ENCODE data around the gene HACD3. TPM values are rescaled to one million over a fixed set of nuclear protein-coding genes. Genes with fewer than 3 reads are reported as not detected.

Gene HACD3
- total and polyA plus RNA-seq, 2 of the 13 experiments (the other 11 are each of a cell fraction or from before 2014, with no cell fraction given): 73.6 to 161 TPM

- TF ChIP-seq KDM4B (CRISPR knock-in tag; IDR thresholded peaks at IDR 0.05) (no peak; the same call in 1 of the 2 replicates), ARNT (IDR thresholded peaks at IDR 0.05) (no peak), ZNF605 (CRISPR knock-in tag; IDR thresholded peaks at IDR 0.05) (peak; percentile 96), ZNF24 (IDR thresholded peaks at IDR 0.05) (no peak), PRMT3 (CRISPR knock-in tag; IDR thresholded peaks at IDR 0.05; ENCODE audit: borderline replicate concordance, low read depth) (no peak), ZNF232 (CRISPR knock-in tag; IDR thresholded peaks at IDR 0.05; ENCODE audit: borderline replicate concordance) (peak; percentile 71; the same call in 1 of the 2 replicates), MLLT10 (CRISPR knock-in tag; IDR thresholded peaks at IDR 0.05) (no peak), ZFP62 (CRISPR knock-in tag; IDR thresholded peaks at IDR 0.05) (no peak), ZNF784 (CRISPR knock-in tag; IDR thresholded peaks at IDR 0.05; ENCODE audit: borderline replicate concordance) (0 out of 2 replicates have a peak, but pooled peaks have one; percentile 80), PAXIP1 (CRISPR knock-in tag; conservative IDR thresholded peaks at IDR 0.05) (0 out of 2 replicates have a peak, but pooled peaks have one; percentile 14), ZNF580 (CRISPR knock-in tag; IDR thresholded peaks at IDR 0.05; ENCODE audit: borderline replicate concordance, low read depth) (peak; percentile 75), DBP (CRISPR knock-in tag; IDR thresholded peaks at IDR 0.05; ENCODE audit: not compliant biosample characterization) (peak; percentile 71), CBFB (CRISPR knock-in tag; IDR thresholded peaks at IDR 0.05) (peak; percentile 43; the same call in 1 of the 2 replicates), ZNF761 (CRISPR knock-in tag; conservative IDR thresholded peaks at IDR 0.05) (peak; percentile 96), BRCA1 (CRISPR knock-in tag; IDR thresholded peaks at IDR 0.05) (no peak), ZNF850 (CRISPR knock-in tag; conservative IDR thresholded peaks at IDR 0.05) (0 out of 2 replicates have a peak, but pooled peaks have one; percentile 57), KLF6 (CRISPR knock-in tag; IDR thresholded peaks at IDR 0.05) (peak; percentile 84), ZIK1 (CRISPR knock-in tag; IDR thresholded peaks at IDR 0.05; ENCODE audit: borderline replicate concordance, low read depth) (peak; percentile 93; the same call in 1 of the 2 replicates), AGO1 (IDR thresholded peaks at IDR 0.05; ENCODE audit: low read depth, low read length, poor library complexity, severe bottlenecking) (peak; percentile 65), NFE2 (CRISPR knock-in tag; IDR thresholded peaks at IDR 0.05) (peak; percentile 42; the same call in 1 of the 2 replicates), JUNB (CRISPR knock-in tag; IDR thresholded peaks at IDR 0.05; ENCODE audit: borderline replicate concordance) (no peak), CSRNP2 (CRISPR knock-in tag; conservative IDR thresholded peaks at IDR 0.05; ENCODE audit: low read depth) (no peak), NAIF1 (CRISPR knock-in tag; IDR thresholded peaks at IDR 0.05; ENCODE audit: borderline replicate concordance) (peak; percentile 62; the same call in 1 of the 2 replicates)
Measured at GRCh38 chr15:65530318-65531111, at the start of gene HACD3 (continued).

Measured in HepG2 (cell line).